NCI-H2081 (cell line): Measurements from ENCODE around the gene GALNT14.

Experiments
- DNase-seq, 2 experiments: peaks; one replicate each; lab custom pipeline; 2025; lab: John Stamatoyannopoulos, UW

The GALNT14 gene

DNA sequence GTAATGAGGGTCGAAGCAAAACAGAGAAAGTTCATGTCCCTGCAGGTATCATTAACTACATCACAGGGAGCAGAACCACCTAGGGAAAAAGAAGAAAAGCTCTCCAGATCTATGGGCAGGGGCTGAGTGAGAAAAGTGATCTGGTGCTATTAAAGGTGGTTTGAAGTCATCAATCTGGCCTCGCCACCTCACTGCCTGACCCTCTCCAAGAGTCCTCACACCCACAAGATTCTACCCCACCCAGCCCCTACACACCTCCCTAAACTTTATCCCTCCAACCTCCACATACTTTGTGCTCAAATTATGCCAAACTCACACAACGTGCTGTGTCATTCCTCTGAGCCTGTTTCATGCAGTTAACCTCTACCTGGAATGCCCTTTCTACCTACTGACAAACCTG, 2.2 kb downstream of the GALNT14 start:
- DNase-seq = no peak

DNA sequence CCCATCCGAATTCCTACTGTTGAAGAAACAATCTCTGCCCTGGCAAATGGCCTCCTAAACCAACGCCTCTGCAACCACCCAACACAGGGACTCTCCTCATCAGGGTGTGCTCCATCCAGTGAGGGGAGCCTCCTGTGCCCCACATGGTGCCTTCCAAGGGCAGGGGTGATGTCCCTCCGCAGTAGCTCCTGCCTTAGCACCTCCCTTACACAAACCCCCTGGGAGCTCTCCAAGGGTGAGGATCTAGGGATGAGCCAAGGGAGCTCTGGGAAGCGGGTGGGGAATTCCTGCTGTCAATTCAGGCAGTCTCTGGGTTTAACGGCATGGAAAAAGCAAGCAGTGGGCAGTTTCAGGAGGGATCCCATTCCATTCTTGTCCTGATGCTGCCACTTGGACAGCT, 3.8 kb downstream of the GALNT14 start:
- DNase-seq = no peak

DNA sequence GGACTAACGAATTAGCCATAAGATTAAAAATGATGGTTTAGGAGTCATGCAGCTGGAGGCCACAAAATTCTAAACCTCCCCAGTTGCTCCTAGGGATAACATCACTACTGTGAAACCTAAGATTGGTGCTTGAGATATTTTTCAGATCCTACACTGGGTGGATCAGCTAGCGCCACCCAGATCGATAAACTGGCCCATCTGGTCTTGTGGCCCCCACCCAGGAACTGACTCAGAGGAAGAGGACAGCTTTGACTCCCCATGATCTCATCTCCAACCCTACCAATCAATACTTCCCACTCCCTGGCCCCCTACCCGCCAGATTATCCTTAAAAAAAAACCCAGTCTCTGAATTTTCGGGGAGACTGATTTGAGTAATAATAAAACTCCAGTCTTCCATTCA, 5.5 kb downstream of the GALNT14 start:
- no peak for DNase-seq

DNA sequence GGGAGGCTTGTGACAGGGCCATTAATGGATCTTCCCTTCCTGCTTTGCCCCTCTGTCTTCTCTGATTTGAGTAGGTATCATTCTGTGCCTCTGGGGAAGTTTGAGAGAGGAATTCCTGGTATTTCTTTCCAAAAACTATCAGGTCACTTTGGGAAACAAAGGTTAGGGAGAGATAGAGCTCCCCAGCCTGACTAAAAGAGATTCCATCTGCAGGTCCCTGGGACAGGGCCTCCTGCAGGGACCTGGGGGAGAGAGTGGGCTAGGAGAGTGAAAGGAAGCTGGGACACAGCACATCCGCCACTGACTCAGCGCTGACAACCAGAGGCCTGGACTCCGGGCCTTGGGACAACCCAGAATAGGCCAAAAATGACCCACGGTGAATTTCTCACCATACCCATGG, 6.4 kb downstream of the GALNT14 start:
- DNase-seq = no peak

DNA sequence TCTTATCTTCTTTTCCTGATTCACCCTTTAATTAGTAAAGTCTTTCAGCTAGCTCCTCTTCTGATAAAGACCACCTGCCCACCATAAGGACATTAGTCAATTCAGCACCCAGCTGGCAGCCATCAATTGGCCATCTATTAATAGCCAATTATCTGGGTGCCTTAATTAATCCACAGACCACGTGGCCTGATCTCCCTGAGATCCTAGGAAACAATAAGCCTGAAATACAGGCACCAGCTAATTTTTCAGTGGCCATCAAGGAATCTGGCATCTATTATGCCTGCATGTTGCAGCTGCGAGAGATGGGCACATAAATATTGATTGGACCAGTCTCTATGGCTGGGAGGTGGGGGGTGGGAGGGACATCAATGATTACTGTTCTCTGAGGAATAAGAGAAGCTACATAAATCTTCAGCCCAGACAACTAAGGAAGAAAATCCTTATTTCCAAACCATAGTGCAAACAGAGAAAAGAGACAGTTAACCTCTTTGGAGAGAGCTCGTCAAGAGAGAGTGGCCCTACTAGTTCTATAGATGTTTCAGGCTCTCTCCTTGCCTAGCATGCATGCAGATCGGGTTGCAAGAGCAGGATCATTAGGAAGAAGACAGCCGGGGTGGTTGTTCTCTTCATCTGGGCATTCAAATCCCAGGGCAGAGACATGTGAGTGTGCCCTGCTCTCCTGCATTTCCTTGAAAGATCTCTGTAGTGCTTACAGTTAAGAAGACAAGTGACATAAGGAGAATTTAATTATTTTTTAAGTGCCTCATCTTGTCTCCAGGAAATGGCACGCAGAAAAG, 8.7 kb downstream of the GALNT14 start:
- no peak for DNase-seq

DNA sequence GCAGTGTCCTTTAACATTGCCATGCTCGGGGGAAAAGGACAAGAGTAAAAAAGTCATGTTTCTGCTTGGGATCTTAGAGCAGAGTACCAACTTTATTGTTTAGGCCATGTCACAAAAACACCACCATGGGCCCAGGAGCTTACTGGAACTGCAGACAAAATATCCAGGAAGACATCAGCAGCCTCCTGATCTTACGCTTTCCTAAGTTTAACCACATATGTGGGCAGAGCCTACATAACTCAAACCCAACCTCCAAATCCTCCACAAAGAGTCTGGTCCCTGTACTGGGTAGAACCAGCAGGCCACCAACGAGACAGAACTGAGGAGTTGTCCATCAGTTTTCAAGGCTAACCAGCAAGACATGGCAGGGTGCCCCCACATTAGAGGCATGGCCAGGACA, 10.3 kb downstream of the GALNT14 start:
- DNase-seq = no peak

DNA sequence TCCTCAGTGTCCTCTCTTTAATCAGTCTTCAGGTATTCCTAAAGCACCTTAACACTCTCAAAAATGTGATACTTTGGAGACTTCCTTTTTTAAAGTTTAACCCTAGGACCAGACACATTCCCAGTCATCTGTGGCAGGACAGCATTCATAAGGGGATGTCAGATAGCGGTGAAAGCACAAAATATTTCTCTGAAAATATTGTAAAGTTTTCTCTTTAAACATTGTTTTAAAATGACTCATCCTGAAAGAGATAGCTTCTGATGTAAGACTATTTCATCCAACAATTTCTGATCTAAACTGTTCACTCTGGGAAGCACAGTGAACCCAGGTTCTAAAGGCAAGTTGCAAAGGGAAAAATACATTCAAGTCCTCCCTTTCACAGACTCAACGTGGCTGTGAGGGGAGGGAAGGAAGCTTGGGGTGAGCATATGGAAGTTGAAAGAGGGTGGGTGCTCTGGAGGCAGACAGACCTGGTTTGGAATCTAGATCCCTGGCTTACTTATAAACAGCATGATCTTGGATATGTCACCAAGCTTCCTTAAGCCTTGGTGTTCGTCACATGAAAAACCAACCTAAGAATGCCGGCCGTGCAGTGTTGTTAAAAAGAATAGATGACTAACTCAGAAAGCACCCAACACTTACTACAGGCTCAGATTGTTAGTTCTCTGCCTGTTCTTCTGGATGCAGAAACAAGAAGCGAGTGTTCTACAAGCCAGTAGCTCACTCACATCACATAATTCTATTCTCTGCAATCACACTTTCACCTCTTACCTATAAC, 12.1 kb downstream of the GALNT14 start:
- no peak for DNase-seq

DNA sequence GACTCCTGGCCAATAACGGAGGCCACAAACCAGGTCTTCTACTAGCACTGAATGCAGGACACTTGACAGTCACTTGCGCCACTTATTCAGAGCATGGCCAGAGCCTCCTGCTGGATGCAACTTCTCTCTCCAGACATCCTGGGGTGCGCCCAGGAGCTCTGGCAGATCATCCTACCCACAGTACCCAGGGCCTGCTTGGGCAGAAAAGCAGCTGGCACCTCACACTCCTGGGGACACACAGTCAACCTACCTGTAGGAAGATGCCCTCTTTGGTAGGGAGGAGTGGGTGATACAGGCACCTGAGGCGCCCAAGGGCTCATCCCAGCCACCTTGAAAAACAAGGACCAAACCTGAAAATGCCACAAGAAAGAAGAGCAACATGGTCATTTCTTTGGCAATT, 13.3 kb downstream of the GALNT14 start:
- no peak for DNase-seq

DNA sequence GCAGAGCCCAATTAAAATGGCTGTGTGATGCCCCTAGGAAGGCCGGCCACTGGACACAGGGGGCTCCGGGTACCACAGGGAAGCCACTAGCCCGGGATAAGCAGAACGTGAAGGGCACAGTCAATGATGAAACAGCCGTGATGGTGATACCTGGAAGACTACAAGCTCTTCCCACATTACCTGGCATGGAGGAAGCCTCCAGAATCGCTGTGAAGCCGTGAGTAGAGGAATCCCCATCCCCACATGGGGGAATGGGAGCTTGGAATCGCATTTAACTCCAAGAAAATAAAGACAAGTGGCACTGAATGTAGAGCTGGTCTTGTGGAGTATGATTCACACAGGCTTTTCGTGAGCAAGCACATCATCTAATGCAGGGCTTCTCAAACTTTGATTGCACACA, 16.1 kb downstream of the GALNT14 start:
- no peak for DNase-seq

DNA sequence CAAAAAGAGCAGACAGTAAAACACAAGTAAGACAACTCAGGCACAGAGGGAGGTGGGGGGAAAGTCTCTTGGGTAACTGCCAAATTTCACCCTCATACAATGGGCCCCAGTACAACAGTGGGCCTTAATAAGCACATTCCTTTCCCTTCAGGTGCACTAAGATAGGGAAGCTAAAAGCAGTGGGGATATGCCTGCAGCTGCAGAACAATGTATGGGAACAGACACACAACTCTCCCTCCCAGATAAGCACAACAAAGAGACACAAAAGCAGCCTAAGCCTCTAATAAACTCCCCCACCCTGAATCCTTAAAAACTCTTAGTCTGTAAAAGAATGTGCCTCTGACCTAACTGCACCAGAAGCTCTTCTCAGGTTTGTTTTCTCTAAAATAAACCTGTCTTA, 24.5 kb downstream of the GALNT14 start:
- DNase-seq = no peak

DNA sequence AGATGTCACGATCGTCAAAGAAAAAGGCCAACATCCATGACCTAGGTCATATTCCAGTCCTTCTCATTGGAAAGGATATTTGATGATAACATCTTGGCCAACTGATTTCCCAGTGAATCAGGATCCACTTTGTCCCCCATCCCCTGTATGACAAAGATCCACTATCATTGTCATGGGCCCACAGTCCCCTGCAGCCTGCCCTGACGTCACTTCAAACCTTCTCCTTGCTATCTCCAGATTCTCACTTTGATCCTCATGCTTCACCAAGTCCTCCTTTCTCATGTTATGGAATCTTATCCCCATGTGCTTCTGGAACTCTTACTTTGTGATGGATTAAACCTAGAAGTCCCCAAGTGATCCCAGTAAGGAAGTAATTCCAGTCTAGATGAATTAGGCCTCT, 25.7 kb downstream of the GALNT14 start:
- no peak for DNase-seq

DNA sequence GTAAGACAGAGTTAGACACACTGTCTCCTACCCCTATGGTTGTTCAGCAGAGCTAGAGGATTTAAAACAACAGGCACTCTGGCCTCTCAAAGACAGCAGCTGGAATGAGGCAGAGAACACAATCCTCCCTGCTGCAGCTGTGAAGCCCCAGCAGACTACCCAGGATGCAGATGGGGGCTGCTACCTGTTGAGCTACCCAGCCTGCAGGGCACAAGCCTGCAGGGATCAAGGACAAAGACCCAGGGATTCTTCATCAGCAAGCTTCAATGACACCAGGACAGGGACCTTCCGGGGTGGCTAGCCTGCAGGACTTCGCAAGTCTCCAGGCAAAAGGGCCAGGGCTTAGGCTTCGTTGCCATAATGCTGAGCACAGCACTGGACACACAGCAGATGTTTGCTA, 27.2 kb downstream of the GALNT14 start:
- no peak for DNase-seq

DNA sequence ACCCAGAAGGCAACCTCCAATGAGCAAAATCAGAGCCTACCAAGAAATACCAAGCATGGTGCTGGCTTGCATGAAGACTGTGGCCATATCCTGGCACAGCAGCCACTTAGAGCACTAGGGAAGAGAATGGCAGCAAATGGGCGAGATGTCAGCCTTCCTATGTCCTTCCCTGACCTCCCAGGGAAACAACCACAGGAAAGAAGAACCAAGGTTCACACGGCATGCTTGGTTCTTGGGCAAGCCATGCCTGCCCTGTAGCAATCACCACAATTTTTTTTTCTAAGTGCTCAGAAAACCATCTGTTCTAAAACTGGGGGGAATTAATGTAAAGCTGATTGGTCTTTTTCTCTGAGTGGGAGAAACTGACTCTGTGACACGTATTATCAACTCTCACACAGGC, 27.8 kb downstream of the GALNT14 start:
- no peak for DNase-seq

DNA sequence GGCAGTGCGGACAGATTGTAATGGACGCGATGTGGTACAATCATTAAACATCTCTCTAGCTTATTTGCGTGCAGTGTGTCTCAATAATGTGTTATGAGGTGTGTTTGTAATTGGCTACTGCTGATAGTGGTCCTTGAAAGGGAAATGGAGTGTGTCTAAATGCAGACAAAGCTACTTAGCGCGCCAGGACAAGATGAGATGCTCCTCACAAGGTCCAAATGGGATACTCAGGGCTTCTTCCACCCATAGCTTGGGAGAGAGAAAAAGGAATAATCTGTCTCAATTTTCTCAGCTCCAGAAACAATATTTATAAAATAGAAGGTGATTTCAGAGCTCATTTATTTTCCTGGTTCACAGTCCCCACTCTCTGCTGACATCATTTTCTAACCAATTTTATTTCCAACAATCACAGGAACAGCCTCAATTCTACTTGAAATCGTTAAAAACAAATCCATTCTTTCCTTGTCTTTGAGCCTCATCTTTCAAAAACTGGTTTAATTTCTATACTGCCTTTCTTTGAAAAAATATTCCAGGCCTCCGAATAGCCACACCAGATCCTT, 28.5 kb downstream of the GALNT14 start:
- no peak for DNase-seq

DNA sequence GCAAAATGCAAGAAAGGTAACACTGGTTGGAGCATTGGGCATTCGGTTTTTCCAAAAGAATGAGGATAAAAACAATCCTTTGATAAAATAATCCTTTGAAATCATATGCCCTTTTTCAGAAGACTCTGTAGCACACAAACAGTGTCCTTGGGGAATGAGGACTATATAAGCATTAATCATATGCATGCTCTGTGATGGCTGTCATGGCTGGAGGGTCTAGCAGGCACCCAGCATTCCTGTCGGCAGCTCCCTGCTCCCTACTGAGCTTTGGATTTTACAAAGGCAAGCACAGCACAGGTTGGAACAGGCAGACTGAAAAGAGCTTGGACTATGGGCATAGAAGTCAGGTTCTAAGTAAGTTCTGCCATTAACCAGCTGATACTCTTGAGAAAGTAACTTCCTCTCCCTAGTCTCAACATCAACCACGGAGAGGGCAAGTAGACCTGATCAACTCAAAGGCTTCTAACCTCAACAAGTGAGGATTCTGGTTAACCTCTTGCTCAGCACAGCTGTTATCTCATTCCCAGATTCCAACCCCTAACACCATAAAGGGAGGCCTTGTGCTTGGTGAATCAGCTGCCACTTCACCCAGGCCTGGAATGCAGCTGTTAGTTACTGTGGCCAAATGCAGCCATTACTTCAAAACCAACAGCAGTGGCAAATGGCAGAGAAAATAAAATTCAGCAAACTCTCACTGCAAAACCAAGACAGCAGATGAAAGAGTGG, 29.5 kb downstream of the GALNT14 start:
- DNase-seq = no peak

DNA sequence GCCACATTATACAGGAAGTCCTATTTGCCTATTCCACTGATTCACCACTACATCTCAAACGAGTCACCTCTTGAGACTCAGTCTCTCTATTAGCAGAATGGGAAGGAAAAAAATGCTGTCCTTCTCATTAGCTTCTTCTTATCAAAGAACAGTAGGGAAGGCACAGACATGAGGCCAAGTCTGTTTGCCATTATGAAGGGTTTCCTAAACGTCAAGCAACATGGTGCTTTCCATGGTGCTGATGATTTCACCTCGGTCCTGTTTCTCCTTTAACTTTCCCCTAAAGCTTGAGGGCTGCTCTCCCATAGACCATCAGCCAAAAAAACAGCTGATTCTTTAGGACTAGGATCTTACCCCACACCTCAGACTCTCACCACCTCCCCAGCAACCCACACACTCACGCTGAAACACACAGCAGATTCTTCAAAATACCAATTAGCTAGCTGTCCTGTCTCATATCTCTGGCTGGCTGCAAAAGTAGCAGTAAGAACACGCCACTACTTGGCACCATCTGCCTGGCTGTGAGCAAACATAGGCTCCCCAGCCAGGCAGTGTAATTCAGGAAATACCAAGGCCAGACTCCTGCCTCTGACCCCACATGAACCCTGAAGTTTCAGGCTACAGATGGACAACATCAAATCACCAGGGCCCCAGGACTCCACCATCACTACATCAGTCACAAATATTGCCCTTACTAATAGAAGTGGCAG, 30.5 kb downstream of the GALNT14 start:
- no peak for DNase-seq

DNA sequence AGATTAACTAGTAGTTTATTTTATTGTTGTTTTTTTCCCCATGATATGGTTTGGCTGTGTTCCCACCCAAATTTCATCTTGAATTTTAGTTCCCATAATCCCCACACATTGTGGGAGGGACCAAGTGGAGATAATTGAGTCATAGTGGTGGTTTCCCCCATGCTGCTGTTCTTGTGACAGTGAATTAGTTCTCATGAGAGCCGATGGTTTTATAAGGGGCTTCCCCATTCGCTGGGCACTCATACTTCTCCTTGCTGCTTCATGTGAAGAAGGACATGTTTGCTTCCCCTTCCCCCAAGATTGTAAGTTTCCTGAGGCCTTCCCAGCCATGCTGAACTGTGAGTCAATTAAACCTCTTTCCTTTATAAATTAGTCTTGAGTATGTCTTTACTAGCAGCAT, 36.5 kb downstream of the GALNT14 start:
- DNase-seq = no peak

DNA sequence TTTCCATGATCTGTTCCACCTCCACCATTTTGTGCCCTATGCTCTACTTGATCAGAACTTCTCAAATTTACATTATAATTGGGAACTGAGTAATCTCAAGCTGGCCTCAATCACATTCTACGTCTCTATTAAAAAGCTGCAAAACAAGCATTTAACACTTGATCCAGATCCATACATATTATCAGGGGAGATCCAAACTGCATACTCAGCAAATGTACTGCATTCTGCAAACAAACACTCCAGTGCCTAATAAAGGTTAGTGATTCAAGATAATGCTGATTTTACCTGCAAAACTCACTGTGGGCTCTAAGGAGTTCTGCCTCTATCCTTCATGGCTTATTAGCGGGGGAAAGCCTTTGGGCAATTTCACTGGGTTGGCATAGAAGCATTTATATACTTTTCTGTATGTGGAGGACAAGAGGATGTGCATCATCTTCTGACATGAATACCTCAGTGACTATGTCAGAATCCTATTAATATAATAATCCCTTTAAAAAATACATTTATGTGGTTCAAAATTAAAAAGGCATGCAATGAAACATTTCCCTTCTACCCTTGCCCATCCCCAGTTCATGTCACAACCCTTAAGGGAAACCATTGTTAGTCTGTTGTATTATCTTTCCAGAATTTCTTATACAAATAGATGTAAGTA, 40.2 kb downstream of the GALNT14 start:
- DNase-seq = no peak

DNA sequence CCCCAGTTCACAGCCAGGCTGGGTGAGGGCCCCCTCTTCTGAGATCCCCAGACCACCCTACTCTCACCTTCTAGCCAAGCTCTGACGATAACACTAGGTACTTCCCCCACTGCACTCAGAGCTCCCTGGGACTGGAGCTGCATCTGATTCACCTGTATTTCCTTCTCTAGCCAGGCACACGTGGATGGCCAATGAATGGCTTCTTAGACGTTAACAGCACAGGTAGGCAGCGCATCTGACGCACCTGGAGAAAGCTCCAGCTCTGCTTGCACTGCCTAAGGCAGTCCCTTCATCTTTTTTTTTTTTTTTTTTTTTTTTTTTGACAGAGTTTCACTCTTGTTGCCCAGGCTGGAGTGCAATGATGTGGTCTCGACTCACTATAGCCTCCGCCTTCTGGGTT, 48.1 kb downstream of the GALNT14 start:
- DNase-seq = no peak

DNA sequence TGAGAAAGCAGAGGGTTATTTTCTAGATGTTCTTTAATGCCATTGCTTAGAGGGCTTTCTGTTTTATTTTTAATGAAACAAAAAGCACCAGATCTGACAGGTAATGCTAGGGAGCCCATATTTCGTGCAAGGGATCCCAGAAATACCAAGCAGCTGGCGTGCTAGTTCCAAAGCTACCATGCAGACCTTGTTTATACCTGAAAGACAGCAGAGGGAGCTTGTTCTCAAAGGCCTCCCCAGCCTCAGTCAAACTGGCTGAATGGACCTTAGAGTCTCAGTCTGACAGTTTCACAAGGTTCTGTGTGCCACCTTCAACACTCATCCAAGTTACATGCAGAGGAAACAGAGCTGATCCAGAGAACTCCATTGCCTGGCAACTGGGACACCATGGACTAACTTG, 48.6 kb downstream of the GALNT14 start:
- DNase-seq = no peak

DNA sequence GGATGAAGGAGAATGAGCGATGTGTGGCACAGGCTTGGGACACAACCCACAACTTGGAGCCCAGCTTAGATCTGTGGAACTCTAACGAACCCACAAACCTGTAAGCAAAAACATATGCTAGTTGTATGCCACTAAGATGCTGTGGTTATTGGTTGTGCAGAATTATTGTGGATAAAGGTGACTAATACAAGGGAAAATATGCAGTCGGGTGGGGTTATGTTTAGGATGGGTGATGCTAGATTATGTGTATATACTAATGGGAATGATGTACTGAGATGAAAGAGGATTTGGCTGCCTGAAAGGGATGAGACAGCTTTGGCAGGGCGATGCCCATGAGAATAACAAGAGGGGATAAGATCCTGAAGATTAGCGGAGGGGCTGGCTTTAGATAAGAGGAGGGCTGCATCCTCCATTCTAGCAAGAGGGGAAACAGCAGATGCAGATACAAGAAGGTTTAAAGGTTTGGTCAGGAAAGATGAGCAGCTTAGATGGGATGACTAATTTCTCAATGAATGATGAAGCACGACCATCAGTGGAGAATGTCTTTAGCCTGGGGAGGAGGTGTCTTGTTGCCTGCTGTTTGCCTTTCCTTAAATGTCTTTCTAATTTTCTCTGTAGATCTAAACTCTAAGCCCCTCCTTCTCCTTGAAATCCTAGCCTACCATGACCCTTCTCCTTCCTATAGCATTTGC, 49.6 kb downstream of the GALNT14 start:
- DNase-seq = no peak
